ENCODE data around the gene GPHN. TPM values are rescaled to one million over a fixed set of nuclear protein-coding genes. Genes with fewer than 3 reads are reported as not detected.

The GPHN gene
- total and polyA plus RNA-seq, 2 of the 8 experiments (the other 6 are each of a cell fraction or from before 2014, with no cell fraction given), result 6.0 to 16.0 TPM

- H2BK15ac ChIP-seq (ENCODE audit: low read length), result no peak overlapping the region
- H2BK12ac ChIP-seq (ENCODE audit: low read depth, low read length), result no peak overlapping the region
- no peak for FAIRE-seq
- no peak overlapping the region for H3K27ac ChIP-seq (ENCODE audit: low read depth, low read length)
- H3K56ac ChIP-seq (replicated peaks; ENCODE audit: insufficient read length, low read depth, low read length), result no peak overlapping the region
- H4K91ac ChIP-seq (replicated peaks; ENCODE audit: insufficient read length, low read length), result no peak overlapping the region
- CTCF ChIA-PET (ENCODE audit: partially characterized antibody), result no interaction called here
- H3K23me2 ChIP-seq (ENCODE audit: low read depth, low read length), result no peaks in the 10 kb centered on the region
- H2BK20ac ChIP-seq (ENCODE audit: low read length), result no peak overlapping the region
- 93% methylated on average over 2 of the region's 2 CpGs; no CpG with 5 or more reads in 1 of the 2 experiments for WGBS, 2 experiments (ENCODE audit: extremely low coverage in 1 of 2, insufficient coverage in 1 of 2, insufficient read length in 1 of 2, insufficient replicate concordance in 2 of 2, low coverage in 1 of 2, low lambda C conversion rate in 2 of 2, missing lambda C conversion rate in 1 of 2)
- H3K4me1 ChIP-seq (replicated peaks in 1 of 4; ENCODE audit: control insufficient read depth in 3 of 4, insufficient read depth in 4 of 4, low read length in 3 of 4), result no peaks in the 10 kb centered on the region
- no peak overlapping the region for H2BK5ac ChIP-seq (ENCODE audit: low read depth, low read length)
- H3K79me1 ChIP-seq (ENCODE audit: low read depth, low read length), result no peaks in the 10 kb centered on the region
- TF ChIP-seq JUND (IDR thresholded peaks at IDR 0.05; ENCODE audit: low read length) (no peak), RFX5 (IDR thresholded peaks at IDR 0.05; ENCODE audit: borderline replicate concordance, low read depth, low read length) (no peak)
- H2AFZ ChIP-seq (ENCODE audit: low read length), result no peak overlapping the region
- no peak overlapping the region for H3K23ac ChIP-seq (ENCODE audit: insufficient read length)
- H3K4me3 ChIP-seq (ENCODE audit: extremely low read depth in 1 of 4, insufficient read depth in 2 of 4, low read depth in 3 of 4, low read length in 4 of 4), result no peak overlapping the region
- H2BK120ac ChIP-seq (replicated peaks; ENCODE audit: low read depth, low read length), result no peak overlapping the region
- no peaks in the 10 kb centered on the region for H4K20me1 ChIP-seq (replicated peaks in 1 of 2; ENCODE audit: control insufficient read depth in 1 of 2, insufficient read depth in 2 of 2, low read length in 2 of 2)
- no peak overlapping the region for H2AK5ac ChIP-seq (ENCODE audit: low read depth, low read length)
- POLR2A ChIA-PET (ENCODE audit: partially characterized antibody), result no interaction called here
- H3K36me3 ChIP-seq (ENCODE audit: control insufficient read depth in 2 of 4, insufficient read depth in 4 of 4, low read length in 3 of 4), result peaks cover 0 to 3% (median 0%) of the 10 kb centered on the region in 4 experiments; a peak in 2 of 8 replicates
- no peak overlapping the region for H3K9ac ChIP-seq (replicated peaks in 1 of 4; ENCODE audit: extremely low read depth in 1 of 4, low read depth in 3 of 4, low read length in 3 of 4)
- peaks cover 14 to 24% of the 10 kb centered on the region in 2 experiments for H3K9me3 ChIP-seq (ENCODE audit: insufficient read depth in 2 of 2, low read depth in 1 of 2, low read length in 1 of 2)
- no peak overlapping the region for H3K4ac ChIP-seq (replicated peaks; ENCODE audit: insufficient read length, low read depth, low read length)
- DNase-seq (ENCODE audit: low read depth in 1 of 2, low spot score in 2 of 2), result no peak
- H3K79me2 ChIP-seq (ENCODE audit: control insufficient read depth in 1 of 2, insufficient read depth in 2 of 2, low read length in 2 of 2), result no peaks in the 10 kb centered on the region
- H3K14ac ChIP-seq (ENCODE audit: insufficient read length), result no peak overlapping the region
- no peak overlapping the region for H3K18ac ChIP-seq (ENCODE audit: extremely low read depth, low read length)
- H3K4me2 ChIP-seq (ENCODE audit: insufficient read depth in 1 of 2, low read depth in 2 of 2, low read length in 2 of 2), result no peak overlapping the region
- no peaks in the 10 kb centered on the region for H3K27me3 ChIP-seq (replicated peaks in 1 of 4; ENCODE audit: control insufficient read depth in 3 of 4, extremely low read depth in 1 of 4, insufficient read depth in 3 of 4, low read length in 3 of 4)
- no peak overlapping the region for H4K5ac ChIP-seq (ENCODE audit: insufficient read length, low read depth, low read length)
- H4K8ac ChIP-seq (ENCODE audit: extremely low read depth, insufficient read depth, low read length), result no peak overlapping the region
These were observed 34.7 kb upstream of the GPHN start for GRCh38 chr14:66473223-66473622.

Measured in H1 (cell line).